Mucosa of stomach (tissue), 1 donor: ENCODE results near the gene RAN.
A peak's percentile ranks its signal among the peaks of the same experiment; 100 is the strongest.
"Not testable (repeated sequence)": the region's sequence is repeated elsewhere in the genome, so short reads cannot be mapped to it uniquely, and the experiment has no call there.

Experiments used
- H3K27me3 ChIP-seq: one replicate; pipeline ENCODE4 v1.7.0; 2013; ENCODE audit warnings: mild to moderate bottlenecking, low read length; ENCODE audit not compliant: control insufficient read depth, insufficient read depth
- H3K36me3 ChIP-seq: one replicate; pipeline ENCODE4 v1.7.0; 2013; ENCODE audit warnings: low read length; ENCODE audit not compliant: control insufficient read depth, insufficient read depth
- H3K4me1 ChIP-seq: one replicate; pipeline ENCODE4 v1.7.0; 2013; ENCODE audit warnings: mild to moderate bottlenecking, low read length; ENCODE audit not compliant: control insufficient read depth, insufficient read depth
- H3K4me3 ChIP-seq: one replicate; pipeline ENCODE4 v1.7.0; 2013; ENCODE audit warnings: low read length
- H3K9ac ChIP-seq: one replicate; pipeline ENCODE4 v1.7.0; 2013; ENCODE audit warnings: mild to moderate bottlenecking, low read length, moderate library complexity
- H3K9me3 ChIP-seq: one replicate; pipeline ENCODE4 v1.7.0; 2013; ENCODE audit warnings: mild to moderate bottlenecking, low read length, moderate library complexity; ENCODE audit not compliant: control insufficient read depth
- donor health status: Pancreatic carcinoma.

Gene RAN

GRCh38 chr12:130835436-130835835, 36.4 kb upstream of the RAN start:
- H3K9ac ChIP-seq, result no peak overlapping the region

GRCh38 chr12:130838284-130838950, 33.4 kb upstream of the RAN start:
- peaks cover 12% of the 10 kb centered on the region for H3K27me3 ChIP-seq
- H3K9ac ChIP-seq, result peak overlapping the region; percentile 39
- no peaks in the 10 kb centered on the region for H3K36me3 ChIP-seq
- no peaks in the 10 kb centered on the region for H3K9me3 ChIP-seq
- H3K4me3 ChIP-seq, result no peak overlapping the region
- H3K4me1 ChIP-seq, result peaks cover 9% of the 10 kb centered on the region

More at GRCh38 chr12:130835436-130835835, 36.4 kb upstream of the RAN start:
- Histone ChIP-seq H3K27me3 (peaks cover 12% of the 10 kb centered on the region), H3K9me3 (no peaks in the 10 kb centered on the region), H3K4me3 (no peak overlapping the region), H3K36me3 (no peaks in the 10 kb centered on the region), H3K4me1 (peaks cover 9% of the 10 kb centered on the region)

GRCh38 chr12:130838951-130839769, 32.7 kb upstream of the RAN start, which contains the start of gene STX2:
Gene STX2 (minus strand): TSS chr12:130839250. CDS start chr12:130839099, 151 bp downstream.
- H3K4me3 ChIP-seq, result no peak within 1 kb of the TSS
- no peaks in the 10 kb centered on the region for H3K36me3 ChIP-seq
- H3K9ac ChIP-seq, result peak within 1 kb of the TSS; percentile 39
- peaks cover 9% of the 10 kb centered on the region for H3K4me1 ChIP-seq
- no peaks in the 10 kb centered on the region for H3K9me3 ChIP-seq
- peaks cover 12% of the 10 kb centered on the region for H3K27me3 ChIP-seq

- peaks cover 9% of the 10 kb centered on the region for H3K4me1 ChIP-seq
- no peak overlapping the region for H3K4me3 ChIP-seq
- no peak overlapping the region for H3K9ac ChIP-seq
- H3K36me3 ChIP-seq, result no peaks in the 10 kb centered on the region
- no peaks in the 10 kb centered on the region for H3K9me3 ChIP-seq
- H3K27me3 ChIP-seq, result peaks cover 12% of the 10 kb centered on the region
These were observed 32.0 kb upstream of the RAN start for GRCh38 chr12:130839770-130840404.

GRCh38 chr12:130846369-130846768, 25.5 kb upstream of the RAN start:
- no peak overlapping the region for H3K9ac ChIP-seq
- H3K9me3 ChIP-seq, result no peaks in the 10 kb centered on the region
- no peak overlapping the region for H3K4me3 ChIP-seq
- H3K4me1 ChIP-seq, result no peaks in the 10 kb centered on the region
- H3K27me3 ChIP-seq, result no peaks in the 10 kb centered on the region
- H3K36me3 ChIP-seq, result no peaks in the 10 kb centered on the region

GRCh38 chr12:130847112-130847511, 24.8 kb upstream of the RAN start:
- Histone ChIP-seq H3K4me1 (no peaks in the 10 kb centered on the region), H3K9me3 (no peaks in the 10 kb centered on the region), H3K36me3 (no peaks in the 10 kb centered on the region), H3K4me3 (no peak overlapping the region), H3K27me3 (no peaks in the 10 kb centered on the region), H3K9ac (no peak overlapping the region)

- not testable (repeated sequence) for H3K36me3 ChIP-seq, H3K27me3 ChIP-seq, H3K9me3 ChIP-seq, H3K4me3 ChIP-seq, H3K9ac ChIP-seq, H3K4me1 ChIP-seq
These were observed 23.8 kb upstream of the RAN start for GRCh38 chr12:130848105-130848504.

- H3K9ac ChIP-seq, H3K36me3 ChIP-seq, H3K9me3 ChIP-seq, H3K27me3 ChIP-seq, H3K4me1 ChIP-seq, H3K4me3 ChIP-seq: not testable (repeated sequence)
These were observed 23.0 kb upstream of the RAN start for GRCh38 chr12:130848785-130849305.

- Histone ChIP-seq H3K4me1 (no peaks in the 10 kb centered on the region), H3K9ac (no peak overlapping the region), H3K9me3 (no peaks in the 10 kb centered on the region), H3K36me3 (no peaks in the 10 kb centered on the region), H3K4me3 (no peak overlapping the region), H3K27me3 (peaks cover 3% of the 10 kb centered on the region)
These were observed 22.1 kb upstream of the RAN start for GRCh38 chr12:130849561-130850417.

- H3K9me3 ChIP-seq, result no peaks in the 10 kb centered on the region
- no peak overlapping the region for H3K9ac ChIP-seq
- H3K36me3 ChIP-seq, result no peaks in the 10 kb centered on the region
These were observed 21.3 kb upstream of the RAN start for GRCh38 chr12:130850418-130851021.

GRCh38 chr12:130856088-130856487, 15.8 kb upstream of the RAN start:
- Histone ChIP-seq H3K9me3 (no peaks in the 10 kb centered on the region), H3K4me1 (no peaks in the 10 kb centered on the region), H3K9ac (no peak overlapping the region), H3K27me3 (peaks cover 3% of the 10 kb centered on the region), H3K36me3 (no peaks in the 10 kb centered on the region), H3K4me3 (no peak overlapping the region)

More at GRCh38 chr12:130850418-130851021, 21.3 kb upstream of the RAN start:
- Histone ChIP-seq H3K4me1 (no peaks in the 10 kb centered on the region), H3K4me3 (no peak overlapping the region), H3K27me3 (peaks cover 3% of the 10 kb centered on the region)
